Measurements from ENCODE around the gene SF3A2.

The SF3A2 gene

GRCh38 chr19:2255112-2255845 is 18.7 kb downstream of the SF3A2 start:
- no peaks in the 10 kb centered on the region for H3K27me3 ChIP-seq (ENCODE audit: insufficient read depth, low read length)
- H3K4me3 ChIP-seq (ENCODE audit: low read depth, low read length) = no peak overlapping the region
- no peaks in the 10 kb centered on the region for H3K36me3 ChIP-seq (ENCODE audit: insufficient read depth, low read length)
- no peaks in the 10 kb centered on the region for H3K4me1 ChIP-seq (ENCODE audit: control insufficient read depth, insufficient read depth, low read length, unreplicated experiment)
- no peak overlapping the region for H2AFZ ChIP-seq (ENCODE audit: low read length, unreplicated experiment)
- H3K27ac ChIP-seq (ENCODE audit: low read depth, low read length) = no peak overlapping the region
- no peaks in the 10 kb centered on the region for H3K79me2 ChIP-seq (ENCODE audit: control insufficient read depth, insufficient read depth, low read length, unreplicated experiment)

- Histone ChIP-seq H3K36me3 (ENCODE audit: insufficient read depth, low read length) (no peaks in the 10 kb centered on the region), H3K4me3 (ENCODE audit: low read depth, low read length) (no peak within 1 kb of the TSS), H3K27ac (ENCODE audit: low read depth, low read length) (no peak within 1 kb of the TSS), H3K4me1 (ENCODE audit: control insufficient read depth, insufficient read depth, low read length, unreplicated experiment) (no peaks in the 10 kb centered on the region), H3K27me3 (ENCODE audit: insufficient read depth, low read length) (no peaks in the 10 kb centered on the region), H3K79me2 (ENCODE audit: control insufficient read depth, insufficient read depth, low read length, unreplicated experiment) (no peaks in the 10 kb centered on the region), H2AFZ (ENCODE audit: low read length, unreplicated experiment) (no peak within 1 kb of the TSS)
These were observed 19.5 kb downstream of the SF3A2 start, which contains the start of gene JSRP1 for GRCh38 chr19:2255982-2256685. JSRP1 (minus strand) TSS chr19:2256417; CDS start chr19:2255314, 1,103 bp downstream.

GRCh38 chr19:2259336-2259735 is 22.7 kb downstream of the SF3A2 start:
- Histone ChIP-seq H3K79me2 (ENCODE audit: control insufficient read depth, insufficient read depth, low read length, unreplicated experiment) (no peaks in the 10 kb centered on the region), H2AFZ (ENCODE audit: low read length, unreplicated experiment) (no peak overlapping the region), H3K36me3 (ENCODE audit: insufficient read depth, low read length) (no peaks in the 10 kb centered on the region), H3K27me3 (ENCODE audit: insufficient read depth, low read length) (no peaks in the 10 kb centered on the region), H3K27ac (ENCODE audit: low read depth, low read length) (no peak overlapping the region), H3K4me3 (ENCODE audit: low read depth, low read length) (no peak overlapping the region), H3K4me1 (ENCODE audit: control insufficient read depth, insufficient read depth, low read length, unreplicated experiment) (no peaks in the 10 kb centered on the region)

- Histone ChIP-seq H2AFZ (ENCODE audit: low read length, unreplicated experiment) (no peak overlapping the region), H3K27ac (ENCODE audit: low read depth, low read length) (no peak overlapping the region), H3K36me3 (ENCODE audit: insufficient read depth, low read length) (no peaks in the 10 kb centered on the region), H3K27me3 (ENCODE audit: insufficient read depth, low read length) (no peaks in the 10 kb centered on the region), H3K79me2 (ENCODE audit: control insufficient read depth, insufficient read depth, low read length, unreplicated experiment) (no peaks in the 10 kb centered on the region), H3K4me3 (ENCODE audit: low read depth, low read length) (no peak overlapping the region), H3K4me1 (ENCODE audit: control insufficient read depth, insufficient read depth, low read length, unreplicated experiment) (no peaks in the 10 kb centered on the region)
These were observed 23.7 kb downstream of the SF3A2 start for GRCh38 chr19:2260341-2260805.

GRCh38 chr19:2261438-2262172 is 25.0 kb downstream of the SF3A2 start:
- H3K27ac ChIP-seq (ENCODE audit: low read depth, low read length) = no peak overlapping the region
- H2AFZ ChIP-seq (ENCODE audit: low read length, unreplicated experiment) = no peak overlapping the region
- H3K4me3 ChIP-seq (ENCODE audit: low read depth, low read length) = no peak overlapping the region
- H3K4me1 ChIP-seq (ENCODE audit: control insufficient read depth, insufficient read depth, low read length, unreplicated experiment) = peaks cover 4% of the 10 kb centered on the region
- no peaks in the 10 kb centered on the region for H3K27me3 ChIP-seq (ENCODE audit: insufficient read depth, low read length)
- no peaks in the 10 kb centered on the region for H3K79me2 ChIP-seq (ENCODE audit: control insufficient read depth, insufficient read depth, low read length, unreplicated experiment)
- no peaks in the 10 kb centered on the region for H3K36me3 ChIP-seq (ENCODE audit: insufficient read depth, low read length)

- Histone ChIP-seq H3K36me3 (ENCODE audit: insufficient read depth, low read length) (no peaks in the 10 kb centered on the region), H3K4me1 (ENCODE audit: control insufficient read depth, insufficient read depth, low read length, unreplicated experiment) (peaks cover 8% of the 10 kb centered on the region), H3K4me3 (ENCODE audit: low read depth, low read length) (peak overlapping the region; percentile 14; the same call in 1 of the 2 replicates), H3K27ac (ENCODE audit: low read depth, low read length) (no peak overlapping the region), H3K79me2 (ENCODE audit: control insufficient read depth, insufficient read depth, low read length, unreplicated experiment) (peaks cover 19% of the 10 kb centered on the region), H2AFZ (ENCODE audit: low read length, unreplicated experiment) (no peak overlapping the region), H3K27me3 (ENCODE audit: insufficient read depth, low read length) (no peaks in the 10 kb centered on the region)
These were observed 29.8 kb downstream of the SF3A2 start for GRCh38 chr19:2266183-2266993.

- Histone ChIP-seq H3K27ac (ENCODE audit: low read depth, low read length) (no peak overlapping the region), H2AFZ (ENCODE audit: low read length, unreplicated experiment) (peak overlapping the region; percentile 89), H3K4me1 (ENCODE audit: control insufficient read depth, insufficient read depth, low read length, unreplicated experiment) (peaks cover 16% of the 10 kb centered on the region), H3K27me3 (ENCODE audit: insufficient read depth, low read length) (no peaks in the 10 kb centered on the region), H3K4me3 (ENCODE audit: low read depth, low read length) (peak overlapping the region; percentile 98), H3K36me3 (ENCODE audit: insufficient read depth, low read length) (peaks cover 4% of the 10 kb centered on the region; the same call in 1 of the 2 replicates), H3K79me2 (ENCODE audit: control insufficient read depth, insufficient read depth, low read length, unreplicated experiment) (peaks cover 38% of the 10 kb centered on the region)
These were observed 31.8 kb downstream of the SF3A2 start for GRCh38 chr19:2268480-2268830.

GRCh38 chr19:2268861-2269243 is 32.2 kb downstream of the SF3A2 start:
- peak overlapping the region; percentile 98 for H3K4me3 ChIP-seq (ENCODE audit: low read depth, low read length)
- no peak overlapping the region for H3K27ac ChIP-seq (ENCODE audit: low read depth, low read length)
- peaks cover 17% of the 10 kb centered on the region for H3K4me1 ChIP-seq (ENCODE audit: control insufficient read depth, insufficient read depth, low read length, unreplicated experiment)
- peaks cover 4% of the 10 kb centered on the region; the same call in 1 of the 2 replicates for H3K36me3 ChIP-seq (ENCODE audit: insufficient read depth, low read length)
- peaks cover 42% of the 10 kb centered on the region for H3K79me2 ChIP-seq (ENCODE audit: control insufficient read depth, insufficient read depth, low read length, unreplicated experiment)
- peak overlapping the region; percentile 89 for H2AFZ ChIP-seq (ENCODE audit: low read length, unreplicated experiment)
- no peaks in the 10 kb centered on the region for H3K27me3 ChIP-seq (ENCODE audit: insufficient read depth, low read length)

GRCh38 chr19:2269244-2270156 is 32.9 kb downstream of the SF3A2 start:
- Histone ChIP-seq H3K79me2 (ENCODE audit: control insufficient read depth, insufficient read depth, low read length, unreplicated experiment) (peaks cover 49% of the 10 kb centered on the region), H3K36me3 (ENCODE audit: insufficient read depth, low read length) (peaks cover 4% of the 10 kb centered on the region; the same call in 1 of the 2 replicates), H3K4me1 (ENCODE audit: control insufficient read depth, insufficient read depth, low read length, unreplicated experiment) (peaks cover 17% of the 10 kb centered on the region), H3K4me3 (ENCODE audit: low read depth, low read length) (peak overlapping the region; percentile 98), H3K27me3 (ENCODE audit: insufficient read depth, low read length) (no peaks in the 10 kb centered on the region), H2AFZ (ENCODE audit: low read length, unreplicated experiment) (peak overlapping the region; percentile 89), H3K27ac (ENCODE audit: low read depth, low read length) (peak overlapping the region; percentile 89)

Data from ACC112 (cell line).